Cerebellar nuclear complex (tissue), 1 donor: ENCODE measurements around the gene KLHDC10.
"Not testable (repeated sequence)": the region's sequence is repeated elsewhere in the genome, so short reads cannot be mapped to it uniquely, and the experiment has no call there.

Experiments used
- DNase-seq, 2 experiments: peaks; one replicate each; lab custom pipeline; 2025; lab: John Stamatoyannopoulos, UW

KLHDC10 gene

GRCh38 chr7:130118294-130118693, 48.0 kb downstream of the KLHDC10 start:
- no peak for DNase-seq

- no peak for DNase-seq
Observed at GRCh38 chr7:130118801-130119200, 48.5 kb downstream of the KLHDC10 start.

GRCh38 chr7:130123501-130123900, 53.2 kb downstream of the KLHDC10 start:
- no peak for DNase-seq

GRCh38 chr7:130124711-130125110, 54.4 kb downstream of the KLHDC10 start:
- no peak for DNase-seq

GRCh38 chr7:130126840-130127239, 56.5 kb downstream of the KLHDC10 start:
- not testable (repeated sequence) for DNase-seq

- no peak for DNase-seq
Observed at GRCh38 chr7:130127404-130127803, 57.1 kb downstream of the KLHDC10 start.

- DNase-seq, result no peak
Observed at GRCh38 chr7:130127821-130128317, 57.5 kb downstream of the KLHDC10 start.

- DNase-seq, result no peak
Observed at GRCh38 chr7:130129011-130129411, 58.7 kb downstream of the KLHDC10 start.

GRCh38 chr7:130131191-130131834, 61.0 kb downstream of the KLHDC10 start:
- no peak for DNase-seq

- DNase-seq, result no peak
Observed at GRCh38 chr7:130131964-130132875, 61.9 kb downstream of the KLHDC10 start.

- DNase-seq, result no peak
Observed at GRCh38 chr7:130133029-130133782, 62.9 kb downstream of the KLHDC10 start.

- no peak for DNase-seq
Observed at GRCh38 chr7:130134106-130134636, 63.8 kb downstream of the KLHDC10 start.

GRCh38 chr7:130134726-130135125, 64.4 kb downstream of the KLHDC10 start:
- no peak for DNase-seq

- DNase-seq, result no peak
Observed at GRCh38 chr7:130135208-130136205, 65.2 kb downstream of the KLHDC10 start.

GRCh38 chr7:130136579-130137167, 66.3 kb downstream of the KLHDC10 start:
- DNase-seq, result no peak

GRCh38 chr7:130137207-130137606, 66.9 kb downstream of the KLHDC10 start:
- no peak for DNase-seq

- DNase-seq, result no peak
Observed at GRCh38 chr7:130139193-130139960, 69.0 kb downstream of the KLHDC10 start.

- no peak for DNase-seq
Observed at GRCh38 chr7:130140551-130141160, 70.3 kb downstream of the KLHDC10 start.
